ENCODE results near the gene PHACTR3.

The PHACTR3 gene

GRCh38 chr20:59647271-59647670 lies 42.9 kb downstream of the PHACTR3 start:
- DNase-seq (ENCODE audit: low read depth in 2 of 2), result no peak

GRCh38 chr20:59648466-59649070 lies 44.2 kb downstream of the PHACTR3 start:
- no peak for DNase-seq (ENCODE audit: low read depth in 2 of 2)

GRCh38 chr20:59650418-59650817 lies 46.1 kb downstream of the PHACTR3 start:
- DNase-seq (ENCODE audit: low read depth in 2 of 2), result no peak

DNA sequence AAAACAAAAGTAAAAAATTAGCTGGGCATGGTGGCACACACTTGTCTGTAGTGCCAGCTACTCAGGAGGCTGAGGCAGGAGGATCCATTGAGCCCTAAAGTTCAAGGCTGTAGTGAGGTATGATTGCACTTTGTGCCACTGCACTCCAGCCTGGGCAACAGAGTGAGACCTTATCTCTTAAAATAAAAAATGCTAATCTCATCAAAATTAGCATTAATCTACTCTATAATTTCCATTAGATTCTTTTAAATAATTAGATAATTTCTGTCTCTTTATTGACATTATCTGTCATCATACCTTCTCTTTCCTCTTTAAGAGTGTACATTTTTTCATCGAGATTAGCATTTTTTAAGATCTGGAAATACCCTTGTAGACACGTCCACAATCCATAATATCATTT lies 48.0 kb downstream of the PHACTR3 start:
- DNase-seq (ENCODE audit: low read depth in 2 of 2), result no peak

DNA sequence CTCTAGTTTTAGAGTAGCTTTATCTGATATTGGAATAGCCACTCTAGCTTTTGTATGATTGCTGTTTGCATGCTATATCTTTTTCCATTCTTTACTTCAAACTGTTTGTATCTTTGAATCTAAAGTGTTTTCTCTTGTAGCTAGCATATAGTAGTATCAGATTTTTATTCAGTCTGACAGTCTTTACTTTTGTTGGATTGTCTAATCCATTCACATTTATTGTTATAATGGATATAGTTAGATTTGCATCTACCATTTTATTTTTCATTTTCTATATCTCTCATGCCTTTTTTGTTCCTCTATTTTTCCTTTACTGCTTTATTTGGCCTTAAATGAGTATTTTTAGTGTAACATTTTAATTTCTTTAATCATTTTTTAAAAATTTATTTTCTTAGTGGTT lies 52.1 kb downstream of the PHACTR3 start:
- DNase-seq (ENCODE audit: low read depth in 2 of 2), result no peak

GRCh38 chr20:59657459-59658046 lies 53.2 kb downstream of the PHACTR3 start:
- no peak for DNase-seq (ENCODE audit: low read depth in 2 of 2)

GRCh38 chr20:59660471-59660870 lies 56.1 kb downstream of the PHACTR3 start:
- DNase-seq (ENCODE audit: low read depth in 2 of 2), result no peak

- no peak for DNase-seq (ENCODE audit: low read depth in 2 of 2)
Measured at GRCh38 chr20:59661153-59661552, 56.8 kb downstream of the PHACTR3 start.

DNA sequence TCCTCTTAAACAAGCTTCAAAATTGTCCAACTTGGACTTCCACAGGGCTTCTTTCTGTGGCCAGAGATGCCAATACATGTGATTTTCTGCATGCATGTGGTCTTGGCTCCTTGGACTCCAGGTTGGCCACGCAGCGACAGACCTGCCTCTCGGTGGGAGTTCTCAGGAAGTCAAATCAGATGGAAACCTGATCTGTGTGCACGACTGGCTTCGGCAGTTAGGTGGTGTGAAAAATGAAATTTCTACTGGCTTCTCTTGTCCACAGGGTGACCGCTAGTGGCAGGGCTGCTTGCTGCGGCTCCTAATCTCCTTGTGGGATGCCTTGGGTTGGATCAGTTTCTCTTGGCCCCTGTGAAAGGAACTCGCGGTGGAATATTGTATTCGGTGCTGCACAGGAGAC lies 57.3 kb downstream of the PHACTR3 start:
- DNase-seq (ENCODE audit: low read depth in 2 of 2), result no peak

GRCh38 chr20:59662161-59662560 lies 57.8 kb downstream of the PHACTR3 start:
- DNase-seq (ENCODE audit: low read depth in 2 of 2), result no peak

DNA sequence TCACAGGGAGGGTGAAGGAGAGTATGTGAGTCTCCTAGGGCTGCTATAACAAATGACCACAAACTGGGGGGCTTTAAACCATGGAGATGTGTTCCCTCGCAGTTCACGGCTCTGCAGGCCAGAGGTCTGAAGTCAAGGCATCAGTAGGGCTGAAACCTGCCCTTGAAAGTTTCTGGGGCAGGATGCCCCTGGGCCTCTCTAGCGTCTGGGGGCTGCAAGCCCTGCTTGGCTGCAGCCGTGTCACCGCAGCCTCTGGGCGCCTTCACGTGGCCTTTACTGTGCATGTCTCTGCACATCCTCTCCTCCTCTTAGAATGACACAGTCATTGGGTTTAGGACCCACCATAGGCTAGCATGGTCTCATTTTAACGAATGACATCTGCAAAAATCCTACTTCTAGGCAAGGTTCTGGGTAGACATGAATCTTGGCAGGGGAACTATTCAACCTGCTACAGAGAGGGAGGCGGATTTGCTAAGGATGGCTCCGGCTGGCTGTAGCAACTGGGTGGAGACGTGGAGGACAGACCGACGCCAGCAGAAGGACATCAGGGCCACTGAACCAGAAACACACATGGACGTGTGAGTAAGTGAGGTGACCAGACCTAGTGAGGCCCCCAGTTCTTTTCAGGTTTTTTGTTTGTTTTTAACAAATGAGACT lies 58.6 kb downstream of the PHACTR3 start:
- no peak for DNase-seq (ENCODE audit: low read depth in 2 of 2)

DNA sequence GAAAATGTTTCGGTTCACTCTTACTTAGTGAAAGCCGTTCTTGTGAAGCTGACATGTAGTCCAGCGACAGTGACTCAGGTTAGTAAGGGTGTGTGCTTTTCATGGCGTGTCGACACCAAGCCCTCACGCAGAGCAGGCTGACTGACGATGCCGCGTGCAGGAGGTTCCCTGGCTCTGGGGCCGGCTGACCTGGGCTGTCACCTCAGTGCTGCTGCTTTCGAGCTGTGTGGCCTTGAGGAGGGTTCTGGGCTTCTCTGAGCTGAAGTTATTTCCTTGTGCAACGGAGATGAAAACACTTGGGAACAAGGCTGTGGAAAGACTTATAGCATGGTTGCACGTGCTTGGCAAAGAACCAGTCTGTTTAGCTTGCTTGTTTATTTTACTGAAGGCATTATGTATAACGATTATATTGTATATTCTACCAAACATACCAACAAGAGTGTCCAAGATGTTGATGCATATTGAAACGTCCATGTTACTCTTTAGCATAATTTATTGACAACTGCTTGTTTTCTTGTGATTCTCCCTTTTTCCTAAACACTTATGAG lies 59.2 kb downstream of the PHACTR3 start:
- DNase-seq (ENCODE audit: low read depth in 2 of 2), result no peak

GRCh38 chr20:59664421-59664941 lies 60.1 kb downstream of the PHACTR3 start:
- DNase-seq (ENCODE audit: low read depth in 2 of 2), result no peak

DNA sequence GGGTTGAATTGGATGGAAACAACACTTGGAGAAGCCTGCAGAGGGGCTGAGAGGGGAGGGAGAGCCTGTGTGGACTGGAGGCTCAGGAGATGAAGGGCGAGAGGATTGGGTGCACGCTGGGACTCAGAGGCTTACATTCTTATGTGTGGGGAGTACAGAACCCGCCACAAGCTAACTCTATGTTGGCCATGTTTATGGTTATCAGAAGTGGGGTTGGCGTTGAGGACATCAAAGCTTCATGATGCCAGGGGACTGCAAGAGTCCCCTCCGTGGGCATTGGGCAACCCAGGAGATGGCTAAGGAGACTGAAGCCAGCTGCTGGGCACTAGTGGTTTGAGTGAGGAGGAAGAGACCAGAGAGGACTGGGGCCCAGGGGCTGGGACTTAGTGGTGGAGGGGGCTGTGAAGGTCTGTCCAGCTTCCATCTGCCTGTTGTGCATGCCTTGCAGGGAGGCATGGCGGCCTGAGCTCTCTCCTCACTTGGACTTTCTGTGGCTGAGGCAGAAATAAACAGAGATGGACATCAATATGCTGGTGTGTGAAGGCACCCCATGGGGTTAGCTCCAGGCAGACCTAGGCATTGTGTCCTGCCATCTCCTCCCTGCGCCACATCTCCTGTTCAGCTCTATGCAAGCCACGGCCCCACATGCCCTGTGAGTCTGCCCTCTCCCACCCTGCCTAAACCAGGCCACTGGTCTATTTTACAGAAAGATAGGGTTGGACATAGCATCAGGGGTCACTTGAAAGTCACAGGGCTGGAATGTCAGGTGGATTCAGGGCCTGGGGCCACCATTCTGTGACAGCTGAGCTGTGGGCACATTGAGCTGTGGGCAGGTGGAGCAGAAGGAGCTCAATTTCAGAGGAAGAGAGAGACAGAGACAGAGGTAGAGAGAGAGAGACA lies 61.6 kb downstream of the PHACTR3 start:
- no peak for DNase-seq (ENCODE audit: low read depth in 2 of 2)

DNA sequence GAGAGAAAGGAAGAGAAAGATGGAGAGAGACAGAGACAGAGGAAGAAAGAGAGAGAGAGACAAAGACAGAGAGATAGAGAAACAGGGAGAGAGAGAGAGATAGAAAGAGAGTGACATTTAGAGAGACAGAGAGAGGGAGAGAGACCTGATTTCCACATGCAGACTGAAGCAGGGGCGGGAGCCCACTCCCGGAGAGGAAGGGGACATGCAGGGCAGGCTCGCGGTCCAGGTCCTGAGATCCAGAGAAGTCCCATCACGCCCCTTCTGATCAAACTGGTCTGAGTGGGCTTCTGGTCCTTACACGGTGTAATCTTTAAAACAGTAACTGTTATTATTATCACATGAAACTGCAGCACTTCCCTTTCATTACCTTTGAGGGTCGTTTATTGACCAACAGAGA lies 62.2 kb downstream of the PHACTR3 start:
- DNase-seq (ENCODE audit: low read depth in 2 of 2), result no peak

DNA sequence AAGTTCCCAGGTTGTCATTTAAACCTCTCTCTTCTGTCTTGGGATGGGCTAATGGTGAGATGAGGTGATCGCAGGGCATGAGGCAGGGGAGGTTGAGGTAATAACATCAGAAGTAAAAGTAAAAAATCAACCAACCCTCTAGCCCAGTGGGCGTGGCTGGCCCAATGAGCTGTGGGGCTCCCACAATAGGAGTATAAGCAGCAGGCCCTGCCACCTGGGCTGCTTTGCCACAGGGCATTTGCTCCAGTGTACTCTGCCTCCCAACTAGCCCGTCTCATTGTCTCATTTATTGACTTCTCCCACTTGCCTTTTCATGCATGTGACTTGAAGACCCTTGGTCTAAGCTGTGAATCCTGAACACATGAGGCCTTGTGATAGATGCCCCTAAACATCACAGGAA lies 62.8 kb downstream of the PHACTR3 start:
- DNase-seq (ENCODE audit: low read depth in 2 of 2), result no peak

- DNase-seq (ENCODE audit: low read depth in 2 of 2), result no peak
Measured at GRCh38 chr20:59667981-59668515, 63.7 kb downstream of the PHACTR3 start.

- no peak for DNase-seq (ENCODE audit: low read depth in 2 of 2)
Measured at GRCh38 chr20:59668926-59669850, 64.8 kb downstream of the PHACTR3 start.

GRCh38 chr20:59670786-59671492 lies 66.6 kb downstream of the PHACTR3 start:
- no peak for DNase-seq (ENCODE audit: low read depth in 2 of 2)
